B cell (primary cell): ENCODE data around the gene WDR46. TPM values are rescaled to one million over a fixed set of nuclear protein-coding genes. Genes with fewer than 3 reads are reported as not detected.

Experiments
- ATAC-seq: fragments of 200-7000 bp; cut with Tn5 transposase; one replicate; pipeline ENCODE4 v1.10.0; 2021; ENCODE audit warnings: low read depth, mild to moderate bottlenecking, moderate number of reproducible peaks, moderate library complexity
- CTCF ChIA-PET: fragments of 350-600 bp; sonication (Branson Sonifier 250); formaldehyde crosslinking; loops from one replicate; lab custom pipeline; 2021; ENCODE audit warnings: antibody characterized with exemption, inconsistent platforms; lab: Charles Lee
- POLR2A ChIA-PET: fragments of 350-600 bp; sonication (Branson Sonifier 250); formaldehyde crosslinking; loops from one replicate; lab custom pipeline; 2021; ENCODE audit warnings: antibody characterized with exemption; lab: Charles Lee
- DNase-seq: peaks from one replicate; pipeline ENCODE4 v3.0.0; 2013
- H2AFZ ChIP-seq: 2 replicates; pipeline ENCODE4 v1.6.1; 2012; ENCODE audit warnings: mild to moderate bottlenecking, low read depth, low read length; ENCODE audit not compliant: insufficient read depth, poor library complexity, severe bottlenecking
- H3K27ac ChIP-seq, 2 donors: 1 replicate in 1 of 2; 2 replicates in 1 of 2; pipeline ENCODE4 v1.5.1; 2012 to 2013; ENCODE audit warnings: low read length in 2 of 2, mild to moderate bottlenecking in 2 of 2, moderate library complexity in 1 of 2
- H3K27me3 ChIP-seq, 4 experiments: fragments of 200-600 bp in 1 of 4; sonication (generic) in 1 of 4; replicated peaks in 1 of 4; 1 replicate in 2 of 4; 2 replicates in 2 of 4; pipeline versions ENCODE4 v1.6.1 to v1.7.0; 2013 to 2016; ENCODE audit warnings: low read length in 3 of 4, mild to moderate bottlenecking in 2 of 4, mixed read lengths in 1 of 4, moderate library complexity in 1 of 4; ENCODE audit not compliant: insufficient read depth in 4 of 4, control insufficient read depth in 3 of 4; ENCODE audit errors: control extremely low read depth in 1 of 4
- H3K36me3 ChIP-seq, 2 experiments: replicated peaks in 1 of 2; 1 replicate in 1 of 2; 2 replicates in 1 of 2; pipeline versions ENCODE4 v1.6.1 to v1.7.1; 2013; ENCODE audit warnings: low read length in 1 of 2; ENCODE audit not compliant: insufficient read depth in 2 of 2, control insufficient read depth in 1 of 2; ENCODE audit errors: control extremely low read depth in 1 of 2, extremely low read depth in 1 of 2
- H3K4me1 ChIP-seq, 2 donors: fragments of 200-600 bp in 1 of 2; sonication (generic) in 1 of 2; 1 replicate in 1 of 2; 2 replicates in 1 of 2; pipeline versions ENCODE4 v1.5.1 to v1.6.1; 2013 to 2017; ENCODE audit warnings: low read length in 2 of 2; ENCODE audit not compliant: control insufficient read depth in 2 of 2, insufficient read depth in 2 of 2
- H3K4me2 ChIP-seq: replicated peaks from 2 replicates; pipeline ENCODE3; 2012; ENCODE audit warnings: mild to moderate bottlenecking, low read depth, low read length; ENCODE audit not compliant: poor library complexity, severe bottlenecking
- H3K4me3 ChIP-seq, 5 experiments: fragments of 200-600 bp in 1 of 5; sonication (generic) in 1 of 5; 1 replicate in 3 of 5; 2 replicates in 2 of 5; pipeline versions ENCODE4 v1.5.1 to v1.7.0; 2011 to 2016; ENCODE audit warnings: low read length in 4 of 5, mild to moderate bottlenecking in 4 of 5, low read depth in 2 of 5, control low read depth in 1 of 5, moderate library complexity in 1 of 5; ENCODE audit not compliant: insufficient read depth in 1 of 5; ENCODE audit errors: control extremely low read depth in 1 of 5, extremely low read depth in 1 of 5
- H3K79me2 ChIP-seq: fragments of 200-600 bp; sonication (generic); one replicate; pipeline ENCODE4 v1.6.0; 2016; ENCODE audit warnings: low read length; ENCODE audit not compliant: control insufficient read depth, insufficient read depth
- H3K9ac ChIP-seq: fragments of 200-600 bp; sonication (generic); 2 replicates; pipeline ENCODE4 v1.6.1; 2017; ENCODE audit warnings: mild to moderate bottlenecking, low read length, moderate library complexity
- H3K9me3 ChIP-seq, 3 donors: one replicate each; pipeline versions ENCODE4 v1.6.1 to v1.7.1; 2013; ENCODE audit warnings: low read length in 2 of 3; ENCODE audit not compliant: control insufficient read depth in 2 of 3, insufficient read depth in 1 of 3; ENCODE audit errors: control extremely low read depth in 1 of 3
- H4K20me1 ChIP-seq: 2 replicates; pipeline ENCODE4 v1.6.0; 2012; ENCODE audit warnings: mild to moderate bottlenecking, low read length; ENCODE audit not compliant: insufficient read depth, control insufficient read depth, poor library complexity, severe bottlenecking
- H3K27ac Mint-ChIP-seq: one replicate; pipeline ENCODE4 v1.8.0; 2021; ENCODE audit warnings: mixed read lengths
- H3K27me3 Mint-ChIP-seq: one replicate; pipeline ENCODE4 v1.8.0; 2021; ENCODE audit warnings: mixed read lengths
- H3K4me1 Mint-ChIP-seq: one replicate; pipeline ENCODE4 v1.8.0; 2021; ENCODE audit warnings: mixed read lengths
- H3K4me3 Mint-ChIP-seq: one replicate; pipeline ENCODE4 v1.8.0; 2021; ENCODE audit warnings: mixed read lengths
- H3K9me3 Mint-ChIP-seq: one replicate; pipeline ENCODE4 v1.8.0; 2022; ENCODE audit warnings: mixed read lengths; ENCODE audit not compliant: insufficient read depth
- CTCF ChIP-seq: fragments of 200-600 bp; IDR thresholded peaks from one replicate; pipeline ENCODE4 v1.8.0; 2022; ENCODE audit warnings: antibody characterized with exemption, mild to moderate bottlenecking
- EZH2 ChIP-seq: IDR thresholded peaks from 2 replicates; pipeline ENCODE4 v1.6.1; 2012; ENCODE audit warnings: borderline replicate concordance, low read depth, mild to moderate bottlenecking, moderate library complexity, low read length; ENCODE audit not compliant: insufficient read depth, poor library complexity, severe bottlenecking
- WGBS: methylation state at CpG from one replicate; pipeline ENCODE4 v1.1.5; 2013; ENCODE audit warnings: missing lambda C conversion rate; ENCODE audit not compliant: insufficient coverage; 5-methylcytosine and 5-hydroxymethylcytosine counted together
- intact Hi-C: fragments of 100-400 bp; cut with micrococcal nuclease; formaldehyde crosslinking; loops from one replicate; pipeline ENCODE4 v1.10.0; 2022
- polyA plus RNA-seq: library from polyadenylated mRNA; depleted of rRNA; stranded (reverse); fragments of >200 nt; gene quantifications from 2 replicates; pipeline ENCODE4 v1.2.3, GENCODE V29; 2012
- total RNA-seq, 2 donors: library from RNA; stranded (reverse); fragments of 120-200 nt in 1 of 2; gene quantifications; 1 replicate in 1 of 2; 2 replicates in 1 of 2; pipeline versions ENCODE4 v1.2.3 to v1.2.4, GENCODE V29; 2013 to 2022

The WDR46 gene
- total and polyA plus RNA-seq, 2 donors (not counting 1 experiment from before 2014, with no cell fraction given) = 60.1 to 77.2 TPM

GRCh38 chr6:33277663-33278391 lies 11.2 kb downstream of the WDR46 start:
- Histone ChIP-seq H3K27ac (peak overlapping the region; percentile 80 to 87), H3K4me3 (peak overlapping the region; percentile 4 to 86 (median 78)), H4K20me1 (peaks cover 56% of the 10 kb centered on the region), H3K36me3 (peaks cover 5 to 62% of the 10 kb centered on the region in 2 experiments), H2AFZ (peak overlapping the region; percentile 90), H3K9me3 (no peaks in the 10 kb centered on the region), H3K4me1 (peaks cover 47 to 61% of the 10 kb centered on the region in 2 donors), H3K4me2 (peak overlapping the region; percentile 95), H3K79me2 (peaks cover 30% of the 10 kb centered on the region), H3K27me3 (no peaks in the 10 kb centered on the region), H3K9ac (peak overlapping the region; percentile 91)
- WGBS = 29% methylated on average over 34 of the region's 39 CpGs
- ATAC-seq (peak; percentile 9), DNase-seq (peak; percentile 65)
- peak overlapping the region; percentile 92 for H3K4me3 Mint-ChIP-seq
- intact Hi-C loops = loop anchor here (1.0 kb wide), 3 partner anchors 11 to 67 kb away; partner anchors contain the start of genes PFDN6 and WDR46
- H3K27ac Mint-ChIP-seq = peak overlapping the region; percentile 98
- POLR2A ChIA-PET = interaction anchor here (0.6 to 5.1 kb wide), 15 partner anchors 11 to 163 kb away, joined by 3 to 39 read pairs (median 7); partner anchors contain the start of genes KIFC1, PFDN6, RGL2 and RING1
- CTCF ChIA-PET = interaction anchor here (0.9 to 3.9 kb wide), 19 partner anchors 9 to 330 kb away, joined by 3 to 41 read pairs (median 5); partner anchors contain the start of genes PFDN6, RGL2, TAPBP and WDR46
- H3K4me1 Mint-ChIP-seq = peaks cover 63% of the 10 kb centered on the region
- no peak for TF ChIP-seq CTCF
- no peak for TF ChIP-seq EZH2
- H3K9me3 Mint-ChIP-seq = no peaks in the 10 kb centered on the region
- no peaks in the 10 kb centered on the region for H3K27me3 Mint-ChIP-seq
